GM12865 (cell line): ENCODE results near the gene POLR3A.

ENCODE experiments used
- DNase-seq: peaks from one replicate; pipeline ENCODE4 v3.0.0; 2010; ENCODE audit warnings: low read depth
- H3K4me3 ChIP-seq: 2 replicates; pipeline ENCODE4 v1.5.1; 2011; ENCODE audit warnings: mild to moderate bottlenecking, low read depth, low read length, control low read depth
- TF ChIP-seq, protein P1 (sequence below): IDR thresholded peaks from 2 replicates; pipeline ENCODE4 v1.5.1; 2011; ENCODE audit warnings: low read length, control low read depth, low read depth, inconsistent platforms; ENCODE audit not compliant: insufficient read depth; ENCODE audit errors: missing control alignments

Gene POLR3A

DNA sequence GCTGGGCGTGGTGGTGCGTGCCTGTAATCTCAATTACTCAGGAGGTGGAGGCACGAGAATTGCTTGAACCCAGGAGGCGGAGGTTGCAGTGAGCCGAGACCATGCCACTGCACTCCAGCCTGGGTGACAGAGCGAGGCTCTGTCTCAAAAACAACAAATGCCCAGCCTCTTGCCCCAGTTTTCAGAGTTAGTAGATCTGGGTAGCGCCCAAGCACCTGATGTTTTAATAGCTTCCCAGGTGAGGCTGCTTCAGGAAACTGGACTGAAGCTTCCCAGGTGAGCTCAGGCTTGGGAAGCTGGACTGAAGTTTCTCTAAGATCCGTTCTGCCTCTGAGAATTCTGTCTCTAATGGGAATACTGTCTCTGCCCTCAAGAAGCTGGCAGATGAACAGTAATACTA lies 16.5 kb upstream of the POLR3A start:
- no peak for DNase-seq
- H3K4me3 ChIP-seq, result no peak overlapping the region
- TF ChIP-seq, protein P1, sequence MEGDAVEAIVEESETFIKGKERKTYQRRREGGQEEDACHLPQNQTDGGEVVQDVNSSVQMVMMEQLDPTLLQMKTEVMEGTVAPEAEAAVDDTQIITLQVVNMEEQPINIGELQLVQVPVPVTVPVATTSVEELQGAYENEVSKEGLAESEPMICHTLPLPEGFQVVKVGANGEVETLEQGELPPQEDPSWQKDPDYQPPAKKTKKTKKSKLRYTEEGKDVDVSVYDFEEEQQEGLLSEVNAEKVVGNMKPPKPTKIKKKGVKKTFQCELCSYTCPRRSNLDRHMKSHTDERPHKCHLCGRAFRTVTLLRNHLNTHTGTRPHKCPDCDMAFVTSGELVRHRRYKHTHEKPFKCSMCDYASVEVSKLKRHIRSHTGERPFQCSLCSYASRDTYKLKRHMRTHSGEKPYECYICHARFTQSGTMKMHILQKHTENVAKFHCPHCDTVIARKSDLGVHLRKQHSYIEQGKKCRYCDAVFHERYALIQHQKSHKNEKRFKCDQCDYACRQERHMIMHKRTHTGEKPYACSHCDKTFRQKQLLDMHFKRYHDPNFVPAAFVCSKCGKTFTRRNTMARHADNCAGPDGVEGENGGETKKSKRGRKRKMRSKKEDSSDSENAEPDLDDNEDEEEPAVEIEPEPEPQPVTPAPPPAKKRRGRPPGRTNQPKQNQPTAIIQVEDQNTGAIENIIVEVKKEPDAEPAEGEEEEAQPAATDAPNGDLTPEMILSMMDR, result no peak

DNA sequence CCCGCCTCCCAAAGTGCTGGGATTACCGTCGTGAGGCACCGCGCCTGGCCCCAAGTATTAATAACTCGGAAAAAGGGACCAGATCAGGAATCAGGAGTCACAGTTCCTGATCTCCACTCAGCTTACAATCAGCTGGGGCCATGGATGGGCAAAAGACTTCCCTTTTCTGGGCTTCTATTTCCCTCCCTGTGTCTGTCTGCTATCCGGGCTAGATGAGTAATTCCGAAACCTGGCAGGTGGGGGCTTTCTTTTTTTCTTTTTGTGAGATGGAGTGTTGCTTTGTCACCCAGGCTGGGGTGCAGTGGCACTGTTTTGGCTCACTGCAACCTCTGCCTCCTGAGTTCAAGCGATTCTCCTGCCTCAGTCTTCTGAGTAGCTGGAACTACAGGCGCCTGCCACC lies 15.9 kb upstream of the POLR3A start:
- TF ChIP-seq, protein P1, result no peak
- DNase-seq, result peak; percentile 82
- no peak overlapping the region for H3K4me3 ChIP-seq

DNA sequence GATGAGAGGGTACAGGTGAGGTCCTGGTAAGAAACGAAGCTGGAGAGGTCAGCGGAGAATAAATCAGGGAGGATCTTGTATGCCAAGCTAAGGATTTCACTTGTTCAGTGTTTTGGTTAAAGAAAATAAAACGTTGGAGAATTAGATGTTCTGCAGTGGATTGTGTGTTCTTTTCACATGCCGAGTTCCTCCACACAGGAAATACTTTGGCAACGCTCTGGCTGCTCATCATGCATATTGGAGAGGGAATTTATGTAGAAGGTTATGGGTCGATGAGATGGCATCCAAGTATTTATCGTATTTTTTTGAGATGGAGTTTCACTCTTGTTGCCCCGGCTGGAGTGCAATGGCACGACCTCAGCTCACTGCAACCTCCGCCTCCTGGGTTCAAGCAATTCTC lies 15.4 kb upstream of the POLR3A start:
- no peak overlapping the region for H3K4me3 ChIP-seq
- TF ChIP-seq, protein P1, result no peak
- DNase-seq, result no peak

DNA sequence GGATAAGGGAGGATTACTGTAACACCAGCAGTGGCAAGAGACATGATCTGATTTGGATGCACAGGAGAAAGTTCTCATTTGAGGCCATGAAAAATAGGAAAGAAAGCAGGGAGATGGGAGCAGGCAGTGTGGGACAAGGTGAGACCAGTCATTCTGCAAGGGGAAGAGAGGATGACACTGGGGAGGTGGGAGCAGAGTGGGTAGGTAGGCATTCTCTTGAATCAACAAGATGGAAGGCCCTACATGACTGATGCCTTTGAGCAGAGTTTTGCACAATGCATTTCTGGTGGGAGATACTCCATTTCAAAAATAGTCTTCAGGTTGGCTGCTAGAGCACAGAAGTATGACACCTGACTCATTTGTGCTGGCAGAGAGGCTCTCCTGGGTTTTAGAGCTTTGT lies 14.9 kb upstream of the POLR3A start:
- peak; percentile 13 for DNase-seq
- TF ChIP-seq, protein P1, result no peak
- no peak overlapping the region for H3K4me3 ChIP-seq

DNA sequence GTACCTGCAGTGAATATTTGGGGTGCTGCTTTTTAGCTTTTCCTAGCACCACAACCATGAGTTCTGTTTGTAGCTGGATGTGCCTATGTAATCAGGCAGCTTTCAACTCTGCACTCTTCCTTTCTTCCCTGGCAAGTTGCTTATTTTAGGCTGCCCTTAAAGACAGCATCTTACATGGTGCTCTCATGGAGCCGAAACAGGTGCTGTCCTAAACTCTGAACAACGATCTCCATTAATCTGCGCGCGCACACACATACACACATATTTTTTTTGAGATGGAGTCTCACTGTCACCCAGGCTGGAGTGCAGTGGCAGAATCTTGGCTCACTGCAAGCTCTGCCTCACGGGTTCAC lies 13.4 kb upstream of the POLR3A start:
- peak; percentile 21 for DNase-seq
- TF ChIP-seq, protein P1, result no peak

DNA sequence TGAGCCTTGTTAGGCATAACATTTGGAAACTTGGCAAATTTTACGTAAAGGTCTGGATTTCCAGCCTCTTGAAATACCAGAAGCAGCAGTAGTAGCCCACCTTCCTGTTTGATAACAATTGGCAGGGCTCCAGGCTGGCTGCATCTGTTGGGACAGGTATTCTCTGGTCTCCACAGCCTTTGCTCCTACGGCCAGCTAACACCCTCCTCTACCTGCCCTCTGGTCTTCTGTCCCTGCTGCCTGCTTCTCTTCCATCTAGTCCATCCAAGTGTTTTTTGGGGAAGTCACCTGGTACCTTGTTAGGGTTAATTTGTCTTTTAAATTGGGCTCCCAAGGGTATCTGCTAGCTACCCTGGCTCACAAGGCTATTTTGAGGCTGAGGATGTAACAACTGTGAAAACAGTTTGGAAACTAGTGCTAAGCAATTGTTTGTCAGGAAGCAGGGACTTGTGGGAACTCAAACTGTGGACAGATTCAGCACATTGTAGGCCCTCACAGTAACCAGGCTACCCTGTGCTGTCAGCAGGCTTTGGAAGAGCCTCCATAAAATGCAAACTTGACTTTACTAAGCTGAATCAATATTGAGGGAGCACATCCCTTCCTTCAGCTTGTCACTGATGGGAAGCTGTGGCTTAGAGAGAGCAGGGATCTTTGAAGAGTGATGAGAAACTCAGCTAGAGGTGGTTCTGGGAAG lies 12.9 kb upstream of the POLR3A start:
- no peak overlapping the region for H3K4me3 ChIP-seq
- TF ChIP-seq, protein P1, result no peak
- peak; percentile 30 for DNase-seq

More for the DNA sequence above, 13.4 kb upstream of the POLR3A start:
- H3K4me3 ChIP-seq, result no peak overlapping the region
